OCI-LY7 (cell line): ENCODE measurements around the gene STBD1. TPM values are rescaled to one million over a fixed set of nuclear protein-coding genes. Genes with fewer than 3 reads are reported as not detected.

Source experiments
- BruUV-seq: library from RNA; stranded (reverse); fragments of 400-500 nt; replicated peaks from 2 replicates; lab custom pipeline; 2021; lab: Mats Ljungman, UMichigan
- CTCF ChIA-PET: fragments of 300-600 bp; sonication (Branson Sonifier 250); formaldehyde crosslinking; loops from one replicate; lab custom pipeline; 2022; ENCODE audit warnings: antibody characterized with exemption; ENCODE audit not compliant: unreplicated experiment; lab: Charles Lee
- POLR2A ChIA-PET: fragments of 300-600 bp; sonication (Branson Sonifier 250); formaldehyde crosslinking; loops from one replicate; lab custom pipeline; 2022; ENCODE audit warnings: antibody characterized with exemption; lab: Charles Lee
- DNase-seq: peaks from one replicate; pipeline ENCODE4 v3.0.0-alpha.2; 2015; ENCODE audit warnings: low spot score
- H2AFZ ChIP-seq: fragments of 200-600 bp; sonication (generic), shearing (Covaris generic); 2 replicates; pipeline ENCODE4 v1.6.1; 2014; ENCODE audit warnings: mild to moderate bottlenecking, antibody characterized with exemption, low read length, moderate library complexity
- H3K27ac ChIP-seq: fragments of 200-600 bp; sonication (generic); 2 replicates; pipeline ENCODE4 v1.5.1; 2014; ENCODE audit warnings: mixed run types, low read depth, mild to moderate bottlenecking, moderate library complexity, low read length, inconsistent platforms; ENCODE audit not compliant: poor library complexity, severe bottlenecking
- H3K36me3 ChIP-seq: fragments of 200-600 bp; sonication (generic); 2 replicates; pipeline ENCODE4 v1.6.1; 2014; ENCODE audit warnings: mild to moderate bottlenecking, antibody characterized with exemption, low read length, moderate library complexity, mixed read lengths; ENCODE audit not compliant: insufficient read depth
- H3K4me1 ChIP-seq: fragments of 200-600 bp; sonication (generic); 2 replicates; pipeline ENCODE4 v1.5.1; 2014; ENCODE audit warnings: mild to moderate bottlenecking, low read length; ENCODE audit not compliant: insufficient read depth, poor library complexity, severe bottlenecking
- H3K4me2 ChIP-seq: fragments of 200-600 bp; sonication (generic); 2 replicates; pipeline ENCODE4 v1.6.1; 2014; ENCODE audit warnings: mild to moderate bottlenecking, low read length
- H3K4me3 ChIP-seq: fragments of 200-600 bp; sonication (generic); 2 replicates; pipeline ENCODE4 v1.5.1; 2014; ENCODE audit warnings: mild to moderate bottlenecking, low read depth, low read length; ENCODE audit not compliant: poor library complexity, severe bottlenecking
- H3K79me2 ChIP-seq: fragments of 200-600 bp; sonication (generic); 2 replicates; pipeline ENCODE4 v1.6.1; 2016; ENCODE audit warnings: low read depth, mild to moderate bottlenecking, low read length, moderate library complexity, mixed read lengths; ENCODE audit not compliant: insufficient read depth
- H3K9me2 ChIP-seq: fragments of 200-600 bp; sonication (generic); 2 replicates; pipeline ENCODE4 v1.6.1; 2016; ENCODE audit warnings: mild to moderate bottlenecking, low read length, mixed read lengths; ENCODE audit not compliant: insufficient read depth
- H3K9me3 ChIP-seq: fragments of 200-600 bp; sonication (generic); 2 replicates; pipeline ENCODE4 v1.6.1; 2014; ENCODE audit warnings: mild to moderate bottlenecking, mixed run types, low read length, mixed read lengths
- H4K20me1 ChIP-seq: fragments of 200-600 bp; sonication (generic); 2 replicates; pipeline ENCODE4 v1.6.1; 2014; ENCODE audit warnings: mild to moderate bottlenecking, antibody characterized with exemption, low read length, moderate library complexity, mixed read lengths; ENCODE audit not compliant: insufficient read depth
- EZH2phosphoT487 ChIP-seq: fragments of 200-600 bp; sonication (generic); IDR thresholded peaks from 2 replicates; pipeline ENCODE4 v1.6.1; 2018; ENCODE audit warnings: low read depth, borderline replicate concordance, mild to moderate bottlenecking, mixed run types, antibody characterized with exemption, low read length, moderate library complexity, mixed read lengths
- intact Hi-C: fragments of 100-400 bp; cut with micrococcal nuclease; formaldehyde crosslinking; loops from one replicate; pipeline ENCODE4 v1.10.0; 2022; ENCODE audit not compliant: unreplicated experiment
- total RNA-seq, 2 experiments: library from RNA; depleted of rRNA in 1 of 2; stranded (reverse); fragments of >200 nt in 1 of 2; shearing (Covaris generic) in 1 of 2; gene quantifications; 2 replicates each; pipeline ENCODE4 v1.2.3, GENCODE V29; 2014 to 2022
- TF ChIP-seq, protein P1 (sequence below): fragments of 200-600 bp; sonication (generic); conservative IDR thresholded peaks from 2 replicates; pipeline ENCODE4 v1.5.1; 2014; ENCODE audit warnings: mild to moderate bottlenecking, antibody characterized with exemption, low read length, moderate library complexity, mixed read lengths

STBD1 gene
- total RNA-seq, 2 experiments from 2014 or later, result not detected

GRCh38 chr4:76301068-76301774, 5.3 kb upstream of the STBD1 start:
- intact Hi-C loops, result no loop called here
- H3K27ac ChIP-seq, result no peak overlapping the region

DNA sequence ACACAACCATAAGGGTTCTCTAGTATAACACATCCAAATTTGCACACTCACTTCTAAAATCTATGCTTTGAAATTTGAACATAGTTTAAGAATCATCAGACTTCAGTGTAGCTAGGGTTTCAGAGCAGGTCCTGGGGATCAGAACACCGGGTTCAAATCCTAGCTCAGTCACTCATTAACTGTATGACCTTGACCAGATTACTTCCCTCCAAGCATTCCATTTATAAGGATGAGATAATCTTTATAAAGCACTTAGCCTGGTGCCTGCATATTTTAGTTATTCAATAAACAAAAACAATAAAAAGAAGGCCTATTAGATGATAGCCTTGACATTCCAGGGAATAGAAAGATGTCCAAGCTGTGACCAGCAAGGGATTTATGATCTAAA, 4.8 kb upstream of the STBD1 start:
- Histone ChIP-seq H3K27ac (no peak overlapping the region), H3K4me1 (no peaks in the 10 kb centered on the region), H3K4me3 (no peak overlapping the region), H3K9me2 (no peaks in the 10 kb centered on the region), H3K4me2 (no peak overlapping the region), H3K9me3 (0 out of 2 replicates have a peak, but pooled peaks cover 5% of the 10 kb centered on the region), H4K20me1 (no peaks in the 10 kb centered on the region), H3K36me3 (no peaks in the 10 kb centered on the region), H2AFZ (no peak overlapping the region), H3K79me2 (no peaks in the 10 kb centered on the region)
- ChIA-PET POLR2A (no interaction called here), CTCF (no interaction called here)
- intact Hi-C loops, result no loop called here
- no peak for TF ChIP-seq EZH2phosphoT487
- TF ChIP-seq, protein P1, sequence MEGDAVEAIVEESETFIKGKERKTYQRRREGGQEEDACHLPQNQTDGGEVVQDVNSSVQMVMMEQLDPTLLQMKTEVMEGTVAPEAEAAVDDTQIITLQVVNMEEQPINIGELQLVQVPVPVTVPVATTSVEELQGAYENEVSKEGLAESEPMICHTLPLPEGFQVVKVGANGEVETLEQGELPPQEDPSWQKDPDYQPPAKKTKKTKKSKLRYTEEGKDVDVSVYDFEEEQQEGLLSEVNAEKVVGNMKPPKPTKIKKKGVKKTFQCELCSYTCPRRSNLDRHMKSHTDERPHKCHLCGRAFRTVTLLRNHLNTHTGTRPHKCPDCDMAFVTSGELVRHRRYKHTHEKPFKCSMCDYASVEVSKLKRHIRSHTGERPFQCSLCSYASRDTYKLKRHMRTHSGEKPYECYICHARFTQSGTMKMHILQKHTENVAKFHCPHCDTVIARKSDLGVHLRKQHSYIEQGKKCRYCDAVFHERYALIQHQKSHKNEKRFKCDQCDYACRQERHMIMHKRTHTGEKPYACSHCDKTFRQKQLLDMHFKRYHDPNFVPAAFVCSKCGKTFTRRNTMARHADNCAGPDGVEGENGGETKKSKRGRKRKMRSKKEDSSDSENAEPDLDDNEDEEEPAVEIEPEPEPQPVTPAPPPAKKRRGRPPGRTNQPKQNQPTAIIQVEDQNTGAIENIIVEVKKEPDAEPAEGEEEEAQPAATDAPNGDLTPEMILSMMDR, result no peak
- BruUV-seq, result no TSS peak
- DNase-seq, result no peak

More at GRCh38 chr4:76301068-76301774, 5.3 kb upstream of the STBD1 start:
- Histone ChIP-seq H3K9me3 (0 out of 2 replicates have a peak, but pooled peaks cover 5% of the 10 kb centered on the region), H3K9me2 (no peaks in the 10 kb centered on the region), H3K4me3 (no peak overlapping the region), H3K4me2 (no peak overlapping the region), H2AFZ (no peak overlapping the region), H3K4me1 (no peaks in the 10 kb centered on the region), H3K79me2 (no peaks in the 10 kb centered on the region), H4K20me1 (no peaks in the 10 kb centered on the region), H3K36me3 (no peaks in the 10 kb centered on the region)
- DNase-seq, result no peak
- ChIA-PET CTCF (no interaction called here), POLR2A (no interaction called here)
- BruUV-seq, result no TSS peak
- TF ChIP-seq, protein P1, result no peak
- TF ChIP-seq EZH2phosphoT487, result no peak

DNA sequence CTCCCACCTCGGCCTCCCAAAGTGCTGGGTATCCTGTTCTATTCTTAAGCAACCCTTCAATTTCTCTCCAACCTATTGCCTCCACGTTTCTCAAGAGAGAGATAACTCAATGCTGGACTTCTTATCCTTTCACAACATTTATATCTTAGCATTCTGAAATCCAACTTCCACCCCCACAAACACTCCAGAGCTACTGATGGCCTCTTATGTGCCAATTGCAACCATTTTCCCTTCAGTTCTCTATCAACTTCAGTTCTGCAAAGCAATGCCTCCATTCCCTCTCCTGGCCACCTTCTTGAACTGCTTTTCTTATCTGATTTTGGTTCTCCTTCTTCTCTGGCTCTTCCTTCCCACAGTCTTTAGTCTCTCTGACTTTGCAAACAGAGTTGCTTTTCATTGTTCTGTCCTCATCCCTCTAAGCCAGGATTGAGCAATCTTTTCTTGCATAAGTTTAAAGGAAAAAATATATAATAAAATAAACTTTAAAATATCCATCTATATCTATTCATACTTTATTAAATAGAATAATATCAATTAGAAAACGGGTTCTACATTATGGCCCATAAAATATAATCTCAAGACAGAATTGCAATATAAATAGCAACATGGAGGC, 3.6 kb upstream of the STBD1 start:
- POLR2A ChIA-PET, result no interaction called here
- intact Hi-C loops, result no loop called here
- no TSS peak for BruUV-seq
- TF ChIP-seq EZH2phosphoT487, result no peak
- TF ChIP-seq, protein P1, result no peak
- Histone ChIP-seq H3K79me2 (no peaks in the 10 kb centered on the region), H3K4me2 (no peak overlapping the region), H4K20me1 (no peaks in the 10 kb centered on the region), H3K4me1 (no peaks in the 10 kb centered on the region), H3K27ac (no peak overlapping the region), H2AFZ (no peak overlapping the region), H3K9me2 (no peaks in the 10 kb centered on the region), H3K4me3 (no peak overlapping the region), H3K36me3 (no peaks in the 10 kb centered on the region), H3K9me3 (0 out of 2 replicates have a peak, but pooled peaks cover 5% of the 10 kb centered on the region)
- CTCF ChIA-PET, result no interaction called here
- no peak for DNase-seq
